OCI-M2 (cell line): Measurements from ENCODE around the gene KMT5C.

Experiments used
- DNase-seq: peaks from one replicate; lab custom pipeline; 2025; ENCODE audit not compliant: unreplicated experiment; lab: John Stamatoyannopoulos, UW

The KMT5C gene

DNA sequence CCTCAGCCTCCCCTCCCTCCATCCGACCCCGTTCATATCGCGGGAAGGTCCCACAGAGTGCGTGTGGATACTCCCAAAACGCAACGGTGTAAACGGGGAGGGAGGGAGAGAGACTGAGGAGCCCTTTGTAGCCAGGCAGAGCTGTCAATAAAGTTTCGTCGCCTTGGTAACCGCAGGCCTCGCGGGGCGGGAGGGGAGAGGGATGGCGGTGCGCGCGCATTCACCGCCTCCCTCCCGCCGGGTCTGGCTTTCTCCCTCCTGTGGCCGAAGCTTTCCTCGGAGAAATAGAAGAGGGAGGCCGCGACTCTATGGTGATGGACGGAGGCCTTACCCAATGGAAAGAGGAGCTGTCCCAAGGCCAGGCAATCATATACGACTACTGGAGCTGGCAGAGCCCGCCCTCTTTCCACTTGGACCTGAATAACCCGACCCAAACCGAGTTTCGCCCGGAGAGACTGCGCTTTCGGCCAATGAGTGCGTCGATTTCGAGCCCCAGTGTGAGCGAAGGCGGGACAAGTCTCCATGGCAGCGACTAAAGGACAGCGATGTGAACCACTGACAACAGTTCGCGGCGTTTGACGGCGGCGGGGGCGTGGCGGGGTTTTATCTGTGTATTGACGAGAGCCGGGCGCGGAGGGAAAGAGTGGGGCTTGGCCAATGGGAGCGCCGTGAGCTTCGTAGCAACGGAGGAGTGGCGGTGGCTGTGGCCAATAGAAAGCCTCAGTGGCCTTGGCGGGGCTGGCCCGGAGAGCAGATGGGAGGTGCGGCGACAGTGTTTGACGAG lies at the start of gene KMT5C:
Gene KMT5C (plus strand): TSS at position 772 of the 784 bp plus-strand sequence. CDS start 2,061 bp downstream, outside the sequence.
- DNase-seq, result peak; percentile 99

DNA sequence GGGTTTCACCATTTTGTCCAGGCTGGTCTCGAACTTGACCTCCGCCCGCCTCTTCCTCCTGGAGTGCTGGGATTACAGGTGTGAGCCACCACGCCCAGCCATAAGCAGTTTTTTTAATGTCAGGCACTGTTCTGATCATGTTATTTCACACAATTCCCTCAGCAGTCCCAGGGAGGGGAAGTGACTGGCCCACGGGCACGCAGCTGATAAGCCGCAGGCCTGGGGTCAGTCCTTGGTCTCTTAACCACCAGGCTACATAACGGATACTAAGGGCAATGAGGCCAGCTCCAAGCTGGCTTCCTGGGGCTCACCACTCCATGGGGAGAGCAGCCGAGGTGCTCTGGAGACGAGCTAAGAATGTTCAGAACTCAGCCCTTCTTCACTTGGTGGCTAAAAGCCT lies 42.4 kb upstream of the KMT5C start:
- no peak for DNase-seq

DNA sequence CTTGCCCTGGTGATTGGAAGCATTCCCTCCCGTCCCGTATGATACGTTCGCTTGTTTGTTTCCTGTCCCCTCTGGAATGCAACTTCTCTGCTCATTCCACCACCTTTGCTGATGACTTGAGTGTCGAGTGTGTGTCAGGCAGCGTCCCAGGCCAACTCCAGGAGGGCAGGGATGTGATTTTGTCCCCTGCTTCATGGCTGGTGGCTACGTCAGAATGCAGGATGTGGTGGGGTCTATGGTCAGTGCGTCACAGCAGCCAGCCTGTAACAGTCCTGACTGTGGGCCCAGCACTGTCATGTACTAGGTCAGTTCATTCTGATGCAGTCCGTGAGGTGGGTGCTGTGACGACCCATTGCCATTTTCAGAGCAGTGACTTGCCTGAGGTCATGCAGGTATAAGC lies 39.7 kb upstream of the KMT5C start:
- DNase-seq, result no peak

- DNase-seq, result no peak
Observed at GRCh38 chr19:55300886-55301458, 38.7 kb upstream of the KMT5C start.

DNA sequence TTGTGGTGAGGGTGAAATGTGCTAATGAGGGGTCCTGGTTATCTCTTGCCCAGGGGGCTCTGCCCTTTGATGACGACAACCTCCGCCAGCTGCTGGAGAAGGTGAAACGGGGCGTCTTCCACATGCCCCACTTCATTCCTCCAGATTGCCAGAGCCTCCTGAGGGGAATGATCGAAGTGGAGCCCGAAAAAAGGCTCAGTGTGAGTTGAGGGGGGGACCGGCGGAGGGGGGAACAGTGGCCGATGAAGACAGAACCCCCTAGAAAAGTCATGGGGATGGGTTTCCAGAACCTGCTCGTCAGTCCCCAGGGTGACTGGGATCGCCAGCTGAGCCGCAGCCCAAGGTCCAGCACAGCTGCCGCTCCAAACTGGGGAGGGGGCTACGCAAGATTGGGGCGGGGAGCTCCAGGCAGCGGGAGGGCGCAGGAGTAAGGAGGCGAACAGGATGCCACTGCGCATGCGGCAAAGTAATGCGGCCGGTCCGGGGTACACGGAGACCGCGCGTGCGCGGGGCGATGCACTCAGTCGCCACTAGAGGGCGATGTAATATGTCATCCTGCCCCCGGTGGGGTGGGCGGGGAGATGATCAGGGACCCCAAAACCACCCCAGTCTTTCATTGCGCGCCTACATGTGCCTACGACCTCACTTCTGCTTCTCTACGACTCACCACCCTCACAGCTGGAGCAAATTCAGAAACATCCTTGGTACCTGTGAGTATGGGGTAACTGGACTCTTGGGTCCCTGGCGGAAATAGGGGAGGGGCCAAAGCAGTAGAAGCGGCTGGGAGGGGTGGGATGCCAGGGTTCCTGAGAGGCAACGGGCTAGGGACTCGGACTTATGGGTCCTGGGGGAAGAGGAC lies 38.0 kb upstream of the KMT5C start:
- peak; percentile 94 for DNase-seq

GRCh38 chr19:55302318-55302703 lies 37.4 kb upstream of the KMT5C start:
- DNase-seq, result no peak

- no peak for DNase-seq
Observed at GRCh38 chr19:55303477-55303876, 36.2 kb upstream of the KMT5C start.

DNA sequence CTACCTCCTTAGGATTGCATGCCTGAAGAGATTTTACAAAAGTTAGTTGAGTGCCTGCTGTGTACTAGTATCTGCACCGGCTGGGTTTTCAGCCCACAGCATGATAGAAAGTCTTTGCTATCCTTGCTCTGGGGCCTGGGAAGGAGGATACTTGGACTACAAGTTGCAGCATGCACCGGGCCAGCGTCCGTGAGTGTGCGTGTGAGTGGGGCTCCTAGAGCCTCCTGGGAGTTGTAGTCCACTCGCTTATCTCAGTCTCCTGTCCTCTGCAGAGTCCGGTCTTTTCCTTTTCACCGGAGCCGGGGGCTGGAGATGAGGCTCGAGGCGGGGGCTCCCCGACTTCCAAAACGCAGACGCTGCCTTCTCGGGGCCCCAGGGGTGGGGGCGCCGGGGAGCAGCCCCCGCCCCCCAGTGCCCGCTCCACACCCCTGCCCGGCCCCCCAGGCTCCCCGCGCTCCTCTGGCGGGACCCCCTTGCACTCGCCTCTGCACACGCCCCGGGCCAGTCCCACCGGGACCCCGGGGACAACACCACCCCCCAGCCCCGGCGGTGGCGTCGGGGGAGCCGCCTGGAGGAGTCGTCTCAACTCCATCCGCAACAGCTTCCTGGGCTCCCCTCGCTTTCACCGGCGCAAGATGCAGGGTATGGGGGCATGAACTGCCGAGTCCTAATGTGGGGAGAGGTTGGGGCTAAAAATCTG lies 35.2 kb upstream of the KMT5C start:
- DNase-seq, result no peak

DNA sequence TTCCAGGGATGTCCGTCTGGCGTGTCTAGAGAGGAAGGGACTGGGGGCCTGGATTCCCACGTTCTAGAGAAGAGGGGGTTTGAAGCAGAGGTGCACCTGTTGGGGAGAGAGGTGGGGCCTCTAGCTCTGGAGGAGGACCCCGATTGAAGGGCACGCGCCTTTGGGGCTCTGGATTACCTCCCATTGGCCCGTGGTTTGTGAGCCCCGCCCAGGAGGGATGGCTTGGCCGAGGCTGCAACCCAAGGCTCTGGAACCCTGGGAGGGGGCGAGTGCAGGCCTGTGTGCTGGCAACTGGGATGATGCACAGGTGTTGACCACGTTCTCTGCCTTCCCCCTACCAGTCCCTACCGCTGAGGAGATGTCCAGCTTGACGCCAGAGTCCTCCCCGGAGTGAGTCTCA lies 34.7 kb upstream of the KMT5C start:
- no peak for DNase-seq

DNA sequence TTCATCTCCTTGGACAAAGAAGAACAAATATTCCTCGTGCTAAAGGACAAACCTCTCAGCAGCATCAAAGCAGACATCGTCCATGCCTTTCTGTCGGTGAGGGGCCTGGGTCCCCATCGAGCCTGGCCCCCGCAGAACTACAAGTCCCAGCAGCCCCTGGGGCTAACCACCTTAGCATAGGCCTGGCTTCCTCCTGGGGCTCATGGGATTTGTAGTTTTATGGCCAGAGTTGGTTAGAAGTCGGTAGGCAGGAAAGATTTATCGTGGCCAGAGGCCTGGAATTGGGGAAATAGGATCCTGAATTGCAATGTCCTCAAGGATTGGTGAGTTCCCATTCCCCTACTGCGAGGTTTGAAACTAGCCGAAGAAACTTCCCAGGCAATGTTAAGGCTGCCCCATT lies 34.2 kb upstream of the KMT5C start:
- DNase-seq, result peak; percentile 10

DNA sequence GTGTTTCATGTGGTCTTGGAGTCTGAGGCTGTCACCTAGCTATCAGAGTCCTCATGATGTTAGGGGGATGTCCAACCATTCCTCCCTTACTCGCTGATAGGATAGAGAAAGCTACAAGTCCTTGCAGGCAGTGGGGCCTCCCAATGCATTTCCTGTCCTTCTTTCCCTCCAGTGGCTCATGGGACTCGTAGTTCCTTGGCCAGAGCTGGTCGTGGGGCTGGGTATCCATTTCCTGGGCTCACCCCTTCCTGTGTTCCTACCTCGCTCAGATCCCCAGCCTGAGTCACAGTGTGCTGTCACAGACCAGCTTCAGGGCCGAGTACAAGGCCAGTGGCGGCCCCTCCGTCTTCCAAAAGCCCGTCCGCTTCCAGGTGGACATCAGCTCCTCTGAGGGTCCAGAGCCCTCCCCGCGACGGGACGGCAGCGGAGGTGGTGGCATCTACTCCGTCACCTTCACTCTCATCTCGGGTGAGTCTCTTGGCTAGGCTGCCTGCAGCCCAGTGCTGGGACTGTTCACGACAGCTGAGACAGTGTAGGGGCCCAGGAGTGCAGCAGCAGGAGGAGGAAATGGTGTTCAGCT lies 33.6 kb upstream of the KMT5C start:
- DNase-seq, result no peak

GRCh38 chr19:55306712-55307111 lies 33.0 kb upstream of the KMT5C start:
- no peak for DNase-seq

GRCh38 chr19:55308281-55308680 lies 31.4 kb upstream of the KMT5C start:
- DNase-seq, result no peak

DNA sequence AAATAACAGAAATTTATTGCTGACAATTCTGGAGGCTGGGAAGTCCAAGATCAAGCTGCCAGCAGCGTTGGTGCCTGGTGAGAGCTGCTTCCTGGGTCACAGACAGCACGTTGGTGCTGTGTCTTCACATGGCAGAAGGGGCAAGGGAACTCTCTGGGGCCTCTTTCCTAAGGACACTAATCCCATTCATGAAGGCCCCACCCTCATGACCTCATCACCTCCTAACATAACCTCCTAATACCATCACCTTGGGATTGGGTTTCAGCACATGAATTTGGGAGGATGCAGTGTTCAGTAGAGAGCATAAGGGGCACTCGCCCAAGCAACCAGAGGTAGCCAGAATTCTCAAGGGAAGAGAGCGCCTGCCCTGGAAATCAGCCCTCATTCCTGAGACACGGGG lies 30.2 kb upstream of the KMT5C start:
- DNase-seq, result no peak

DNA sequence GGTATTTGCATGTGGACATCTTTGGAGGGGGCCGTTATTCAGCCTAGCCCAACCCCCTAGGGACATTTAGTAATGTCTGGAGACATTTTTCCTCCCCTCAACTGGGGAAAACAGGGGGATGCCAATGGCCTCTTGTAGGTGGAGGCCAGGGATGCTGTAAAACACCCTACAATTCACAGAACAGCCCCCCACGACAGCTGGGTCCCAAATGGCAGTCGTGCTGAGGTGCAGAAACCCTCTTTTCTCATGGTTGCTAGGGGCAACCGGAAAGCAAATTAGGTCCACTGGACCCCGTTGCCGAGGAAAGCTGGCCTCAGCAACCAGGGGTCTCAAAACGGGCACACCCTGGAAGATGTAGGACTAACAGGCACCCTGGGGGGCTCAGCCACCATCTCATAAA lies 29.2 kb upstream of the KMT5C start:
- no peak for DNase-seq

DNA sequence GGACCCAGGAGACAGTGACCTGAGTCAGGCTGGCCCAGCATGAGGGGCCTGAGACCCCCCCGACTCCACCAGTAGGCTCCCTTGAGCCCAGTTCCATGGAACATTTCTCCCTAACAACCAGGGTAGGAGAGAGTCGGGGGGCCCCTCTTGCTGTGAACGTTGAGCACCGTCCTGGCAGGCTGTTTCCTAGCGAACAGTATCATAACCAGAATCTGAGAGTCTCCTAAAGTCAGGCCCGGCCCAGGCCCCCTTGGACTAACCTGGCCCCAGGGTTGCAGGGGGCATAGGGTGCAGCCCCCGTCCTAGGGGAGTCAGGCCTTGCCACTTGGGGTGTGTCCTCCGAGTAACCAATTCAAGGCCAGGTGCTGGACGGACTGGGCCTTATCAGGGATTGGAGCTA lies 28.3 kb upstream of the KMT5C start:
- DNase-seq, result no peak

DNA sequence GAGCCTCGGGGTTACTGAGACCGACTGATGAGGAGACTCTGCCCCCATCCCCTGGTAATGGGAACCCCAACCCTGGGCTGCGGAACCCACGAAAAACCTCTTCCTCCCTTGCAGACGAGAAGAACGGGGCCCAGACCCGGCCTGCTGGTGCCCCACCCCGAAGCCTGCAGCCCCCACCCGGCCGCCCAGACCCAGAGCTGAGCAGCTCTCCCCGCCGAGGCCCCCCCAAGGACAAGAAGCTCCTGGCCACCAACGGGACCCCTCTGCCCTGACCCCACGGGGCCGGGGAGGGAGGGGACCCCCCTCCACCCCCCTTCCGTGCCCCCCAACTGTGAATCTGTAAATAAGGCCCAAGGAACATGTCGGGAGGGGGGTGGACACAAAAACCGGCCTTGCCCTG lies 27.9 kb upstream of the KMT5C start:
- no peak for DNase-seq

DNA sequence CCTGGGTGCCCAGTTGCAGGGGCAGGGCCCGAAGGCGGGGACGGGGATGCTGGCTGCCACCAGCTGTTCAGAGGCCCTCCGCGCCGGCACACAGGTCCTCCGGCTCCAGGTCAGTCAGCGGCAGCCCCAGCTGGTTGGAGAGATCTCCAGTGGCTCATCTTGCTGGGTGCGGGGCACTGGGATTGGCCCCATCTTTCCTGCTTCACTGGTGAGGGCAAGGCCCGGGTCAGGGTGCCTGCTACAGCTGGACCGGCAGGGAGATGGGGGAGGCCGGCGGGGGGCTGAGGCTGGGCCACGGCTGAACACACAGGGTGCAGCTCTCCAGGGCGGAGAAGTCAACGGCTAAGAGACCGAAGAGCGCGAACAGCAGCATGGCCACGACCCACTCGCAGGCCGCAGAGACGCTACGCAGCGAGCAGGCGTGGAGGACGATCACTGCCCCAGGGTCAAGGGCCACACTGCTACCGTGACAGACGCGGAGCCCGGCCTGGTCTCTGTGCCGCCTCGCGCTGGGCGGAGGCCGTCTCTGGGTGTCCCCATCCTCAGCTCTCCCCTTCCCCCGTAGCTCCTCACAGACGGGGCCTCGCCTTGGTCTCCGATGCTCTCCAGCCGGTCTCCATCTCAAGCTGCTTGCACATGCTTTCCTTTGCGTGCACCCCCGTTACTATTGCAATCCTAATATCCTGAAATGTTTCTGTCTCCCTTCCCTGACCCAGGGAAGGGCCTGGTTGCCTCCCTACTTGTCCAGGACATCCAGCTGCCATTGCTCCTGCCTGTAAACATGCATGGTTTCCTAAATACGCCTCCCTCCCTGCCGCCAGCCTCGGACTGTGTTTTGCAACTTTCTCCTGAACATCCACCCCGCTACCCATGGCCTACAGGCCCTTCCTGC lies 26.8 kb upstream of the KMT5C start:
- no peak for DNase-seq

DNA sequence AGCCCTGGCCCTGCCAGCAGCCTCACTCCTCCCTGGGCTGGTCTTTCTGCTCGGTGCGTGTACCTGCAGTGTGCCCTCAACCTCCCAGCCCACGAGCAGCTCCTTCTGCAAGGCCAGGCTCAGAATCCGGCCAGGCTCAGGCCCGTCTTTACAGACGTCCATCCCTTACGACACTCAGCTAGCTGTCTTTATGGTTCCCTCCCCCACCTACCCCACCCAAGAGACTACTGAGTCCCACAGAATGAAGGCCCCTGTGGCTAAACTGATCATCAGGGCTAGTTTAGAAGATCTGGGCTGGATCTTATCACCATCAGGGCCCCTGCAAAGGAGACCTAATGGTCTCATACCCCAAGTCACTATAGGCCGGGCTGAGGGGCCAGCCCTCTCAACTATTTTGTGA lies 25.3 kb upstream of the KMT5C start:
- DNase-seq, result no peak

DNA sequence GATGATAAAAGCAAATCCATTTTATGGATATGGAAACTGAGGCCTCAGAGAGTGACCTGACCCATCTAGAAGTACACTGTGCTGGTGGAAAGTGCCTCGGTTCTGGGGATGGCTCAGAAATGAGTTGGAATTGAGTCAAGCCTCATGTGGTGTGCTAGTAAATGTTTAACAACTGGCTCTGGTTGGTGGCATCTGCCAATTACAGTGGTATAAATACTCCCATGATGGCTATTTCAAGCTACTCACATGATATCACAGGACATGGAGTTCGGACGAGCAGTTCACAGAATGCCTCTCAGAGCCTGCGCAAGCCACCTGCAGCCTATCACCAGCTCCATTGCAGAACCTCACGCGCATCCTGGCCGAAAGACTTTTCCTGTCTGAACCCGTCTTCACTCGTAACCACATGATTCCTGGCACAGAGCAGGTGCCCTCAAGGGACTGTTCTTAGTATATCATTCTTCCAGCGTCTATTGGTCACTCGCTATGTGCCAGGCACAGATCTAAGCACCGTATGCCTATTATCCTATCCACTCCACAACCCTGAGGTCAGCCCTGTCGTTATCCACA lies 23.6 kb upstream of the KMT5C start:
- no peak for DNase-seq
